Astrocyte (in vitro differentiated cells and primary cell): Measurements from ENCODE around the gene CDT1. TPM values are rescaled to one million over a fixed set of nuclear protein-coding genes. Genes with fewer than 3 reads are reported as not detected.

Source experiments
- DNase-seq: peaks from one replicate; pipeline ENCODE4 v3.0.0-alpha.2; 2010; ENCODE audit warnings: low read depth
- FAIRE-seq: peaks from 2 replicates; lab custom pipeline; 2011; peaks lifted over from hg19 to GRCh38; lab: Jason Lieb, UNC
- H2AFZ ChIP-seq: 2 replicates; pipeline ENCODE4 v1.6.0; 2012; ENCODE audit warnings: low read depth, low read length, inconsistent platforms
- H3K27ac ChIP-seq: 2 replicates; pipeline ENCODE4 v1.5.1; 2011; ENCODE audit warnings: low read depth, low read length, inconsistent platforms
- H3K27me3 ChIP-seq: 2 replicates; pipeline ENCODE4 v1.6.0; 2011; ENCODE audit warnings: low read length, inconsistent platforms; ENCODE audit not compliant: insufficient read depth
- H3K36me3 ChIP-seq: 2 replicates; pipeline ENCODE4 v1.5.1; 2011; ENCODE audit warnings: low read length, inconsistent platforms; ENCODE audit not compliant: insufficient read depth
- H3K4me1 ChIP-seq: 2 replicates; pipeline ENCODE4 v1.5.1; 2011; ENCODE audit warnings: low read length, inconsistent platforms; ENCODE audit not compliant: insufficient read depth
- H3K4me2 ChIP-seq: 2 replicates; pipeline ENCODE4 v1.6.0; 2012; ENCODE audit warnings: low read length, inconsistent platforms
- H3K4me3 ChIP-seq: 2 replicates; pipeline ENCODE4 v1.5.1; 2011; ENCODE audit warnings: low read depth, mild to moderate bottlenecking, low read length, inconsistent platforms; ENCODE audit not compliant: insufficient read depth
- H3K79me2 ChIP-seq: 2 replicates; pipeline ENCODE4 v1.6.0; 2012; ENCODE audit warnings: mild to moderate bottlenecking, low read length, inconsistent platforms; ENCODE audit not compliant: insufficient read depth
- H3K9ac ChIP-seq: 2 replicates; pipeline ENCODE4 v1.6.0; 2012; ENCODE audit warnings: mild to moderate bottlenecking, low read length, inconsistent platforms
- H3K9me3 ChIP-seq: 2 replicates; pipeline ENCODE4 v1.5.1; 2012; ENCODE audit warnings: low read depth, mild to moderate bottlenecking, low read length, inconsistent platforms; ENCODE audit not compliant: insufficient read depth
- H4K20me1 ChIP-seq: 2 replicates; pipeline ENCODE4 v1.6.0; 2012; ENCODE audit warnings: low read length, inconsistent platforms; ENCODE audit not compliant: insufficient read depth
- H3K27ac Mint-ChIP-seq: one replicate; pipeline ENCODE4 v1.8.0; 2021; ENCODE audit warnings: mild to moderate bottlenecking, mixed read lengths; ENCODE audit not compliant: unreplicated experiment
- H3K27me3 Mint-ChIP-seq: one replicate; pipeline ENCODE4 v1.8.0; 2021; ENCODE audit warnings: low read depth, mixed read lengths; ENCODE audit not compliant: unreplicated experiment
- H3K36me3 Mint-ChIP-seq: one replicate; pipeline ENCODE4 v1.8.0; 2021; ENCODE audit warnings: low read depth, mixed read lengths; ENCODE audit not compliant: unreplicated experiment
- H3K4me1 Mint-ChIP-seq: one replicate; pipeline ENCODE4 v1.8.0; 2021; ENCODE audit warnings: low read depth, mixed read lengths; ENCODE audit not compliant: unreplicated experiment
- H3K4me3 Mint-ChIP-seq: one replicate; pipeline ENCODE4 v1.8.0; 2021; ENCODE audit warnings: mild to moderate bottlenecking, moderate library complexity, mixed read lengths; ENCODE audit not compliant: unreplicated experiment
- H3K9me3 Mint-ChIP-seq: one replicate; pipeline ENCODE4 v1.8.0; 2021; ENCODE audit warnings: mild to moderate bottlenecking, mixed read lengths; ENCODE audit not compliant: unreplicated experiment
- CTCF ChIP-seq: IDR thresholded peaks from 2 replicates; pipeline ENCODE4 v1.5.1; 2011; ENCODE audit warnings: low read depth, mild to moderate bottlenecking, inconsistent platforms, low read length, moderate library complexity; ENCODE audit not compliant: insufficient read depth
- EZH2 ChIP-seq: IDR thresholded peaks from 2 replicates; pipeline ENCODE4 v1.6.1; 2012; ENCODE audit warnings: mild to moderate bottlenecking, low read length, inconsistent platforms; ENCODE audit not compliant: insufficient read depth
- total RNA-seq: library from RNA; stranded (reverse); gene quantifications from 2 replicates; pipeline ENCODE4 v1.2.1, GENCODE V29; 2021

Gene CDT1
- total RNA-seq, 1 donor from 2014 or later: 4.7 TPM

GRCh38 chr16:88807142-88807625, 3.6 kb downstream of the CDT1 start:
- no peaks in the 10 kb centered on the region for H3K27me3 Mint-ChIP-seq
- H3K36me3 Mint-ChIP-seq: peaks cover 2% of the 10 kb centered on the region
- no peak overlapping the region for H3K27ac ChIP-seq
- no peak overlapping the region for H3K4me3 Mint-ChIP-seq
- no peaks in the 10 kb centered on the region for H3K9me3 ChIP-seq
- H3K9ac ChIP-seq: no peak overlapping the region
- H3K27ac Mint-ChIP-seq: no peak overlapping the region
- no peaks in the 10 kb centered on the region for H3K27me3 ChIP-seq
- no peak overlapping the region for H3K4me3 ChIP-seq
- FAIRE-seq (no peak), DNase-seq (no peak)
- peaks cover 31% of the 10 kb centered on the region for H3K4me1 ChIP-seq
- H3K4me2 ChIP-seq: no peak overlapping the region
- TF ChIP-seq EZH2 (no peak), CTCF (no peak)
- H3K79me2 ChIP-seq: peaks cover 49% of the 10 kb centered on the region
- no peak overlapping the region for H2AFZ ChIP-seq
- H3K9me3 Mint-ChIP-seq: no peaks in the 10 kb centered on the region
- H3K36me3 ChIP-seq: peaks cover 3% of the 10 kb centered on the region
- peaks cover 39% of the 10 kb centered on the region for H4K20me1 ChIP-seq
- H3K4me1 Mint-ChIP-seq: no peaks in the 10 kb centered on the region

- no peak overlapping the region for H2AFZ ChIP-seq
- peaks cover 2% of the 10 kb centered on the region for H3K36me3 Mint-ChIP-seq
- no peak overlapping the region for H3K4me3 Mint-ChIP-seq
- H3K27ac ChIP-seq: no peak overlapping the region
- no peaks in the 10 kb centered on the region for H3K9me3 Mint-ChIP-seq
- no peaks in the 10 kb centered on the region for H3K9me3 ChIP-seq
- FAIRE-seq: no peak
- H3K27ac Mint-ChIP-seq: no peak overlapping the region
- no peak for DNase-seq
- no peak for TF ChIP-seq CTCF
- no peak for TF ChIP-seq EZH2
- no peak overlapping the region for H3K4me3 ChIP-seq
- H3K4me1 Mint-ChIP-seq: peaks cover 2% of the 10 kb centered on the region
- H3K36me3 ChIP-seq: peaks cover 3% of the 10 kb centered on the region
- H3K79me2 ChIP-seq: peaks cover 49% of the 10 kb centered on the region
- no peaks in the 10 kb centered on the region for H3K27me3 Mint-ChIP-seq
- H3K27me3 ChIP-seq: no peaks in the 10 kb centered on the region
- H3K4me1 ChIP-seq: peaks cover 29% of the 10 kb centered on the region
- no peak overlapping the region for H3K4me2 ChIP-seq
- H3K9ac ChIP-seq: no peak overlapping the region
- peaks cover 39% of the 10 kb centered on the region for H4K20me1 ChIP-seq
Observed at GRCh38 chr16:88807626-88808453, 4.3 kb downstream of the CDT1 start.
